Type B pancreatic cell (in vitro differentiated cells): ENCODE results near the gene RFX8. TPM values are rescaled to one million over a fixed set of nuclear protein-coding genes. Genes with fewer than 3 reads are reported as not detected.
"Not testable (repeated sequence)": the region's sequence is repeated elsewhere in the genome, so short reads cannot be mapped to it uniquely, and the experiment has no call there.

ENCODE experiments used
- DNase-seq: peaks from one replicate; pipeline ENCODE4 v3.0.0; 2021; ENCODE audit warnings: mixed read lengths; ENCODE audit not compliant: unreplicated experiment; ENCODE audit errors: extremely low spot score
- H3K27ac Mint-ChIP-seq: 2 replicates; pipeline ENCODE4 v1.8.0; 2021; ENCODE audit warnings: mild to moderate bottlenecking, mixed read lengths
- H3K27me3 Mint-ChIP-seq: 2 replicates; pipeline ENCODE4 v1.8.0; 2021; ENCODE audit warnings: mixed read lengths
- H3K36me3 Mint-ChIP-seq: 2 replicates; pipeline ENCODE4 v1.8.0; 2021; ENCODE audit warnings: mixed read lengths
- H3K4me1 Mint-ChIP-seq: one replicate; pipeline ENCODE4 v1.8.0; 2021; ENCODE audit warnings: mixed read lengths; ENCODE audit not compliant: unreplicated experiment
- H3K4me3 Mint-ChIP-seq: 2 replicates; pipeline ENCODE4 v1.8.0; 2021; ENCODE audit warnings: mild to moderate bottlenecking, mixed read lengths
- H3K9me3 Mint-ChIP-seq: 2 replicates; pipeline ENCODE4 v1.8.0; 2021; ENCODE audit warnings: mixed read lengths
- total RNA-seq: library from RNA; stranded (reverse); gene quantifications from 2 replicates; pipeline ENCODE4 v1.2.1, GENCODE V29; 2021; ENCODE audit warnings: low replicate concordance
- TF ChIP-seq, protein P1 (sequence below): fragments of 200-600 bp; sonication (generic); conservative IDR thresholded peaks from 2 replicates; pipeline ENCODE4 v1.5.0; 2021; ENCODE audit warnings: antibody characterized with exemption, mild to moderate bottlenecking

Gene RFX8
- total RNA-seq, 1 donor from 2014 or later, result 1.1 TPM

DNA sequence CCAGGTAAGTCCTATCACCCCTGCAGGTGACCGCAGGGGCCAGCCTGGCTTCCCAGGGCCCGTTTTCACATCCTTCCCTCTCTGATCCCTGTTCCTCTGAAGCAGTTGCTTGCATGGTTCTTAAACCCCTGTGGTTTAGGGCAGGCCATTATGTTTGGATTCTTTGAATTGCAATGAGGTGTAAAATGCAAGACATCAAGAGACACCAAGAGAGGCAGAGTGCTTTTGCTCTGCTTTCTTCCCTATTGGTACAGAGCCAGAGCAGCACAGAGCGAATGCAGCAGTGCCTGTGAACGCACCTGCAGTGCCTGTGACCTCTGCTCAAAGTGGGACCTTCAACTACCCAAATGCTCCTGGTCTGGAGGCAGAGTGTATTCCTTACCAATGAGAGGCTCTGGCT, 7.6 kb downstream of the RFX8 start:
- H3K4me3 Mint-ChIP-seq, result no peak overlapping the region
- no peak overlapping the region for H3K27ac Mint-ChIP-seq
- H3K36me3 Mint-ChIP-seq, result no peaks in the 10 kb centered on the region
- DNase-seq, result no peak
- H3K4me1 Mint-ChIP-seq, result peaks cover 11% of the 10 kb centered on the region
- TF ChIP-seq, protein P1, sequence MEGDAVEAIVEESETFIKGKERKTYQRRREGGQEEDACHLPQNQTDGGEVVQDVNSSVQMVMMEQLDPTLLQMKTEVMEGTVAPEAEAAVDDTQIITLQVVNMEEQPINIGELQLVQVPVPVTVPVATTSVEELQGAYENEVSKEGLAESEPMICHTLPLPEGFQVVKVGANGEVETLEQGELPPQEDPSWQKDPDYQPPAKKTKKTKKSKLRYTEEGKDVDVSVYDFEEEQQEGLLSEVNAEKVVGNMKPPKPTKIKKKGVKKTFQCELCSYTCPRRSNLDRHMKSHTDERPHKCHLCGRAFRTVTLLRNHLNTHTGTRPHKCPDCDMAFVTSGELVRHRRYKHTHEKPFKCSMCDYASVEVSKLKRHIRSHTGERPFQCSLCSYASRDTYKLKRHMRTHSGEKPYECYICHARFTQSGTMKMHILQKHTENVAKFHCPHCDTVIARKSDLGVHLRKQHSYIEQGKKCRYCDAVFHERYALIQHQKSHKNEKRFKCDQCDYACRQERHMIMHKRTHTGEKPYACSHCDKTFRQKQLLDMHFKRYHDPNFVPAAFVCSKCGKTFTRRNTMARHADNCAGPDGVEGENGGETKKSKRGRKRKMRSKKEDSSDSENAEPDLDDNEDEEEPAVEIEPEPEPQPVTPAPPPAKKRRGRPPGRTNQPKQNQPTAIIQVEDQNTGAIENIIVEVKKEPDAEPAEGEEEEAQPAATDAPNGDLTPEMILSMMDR, result no peak
- peaks cover 20% of the 10 kb centered on the region for H3K27me3 Mint-ChIP-seq
- H3K9me3 Mint-ChIP-seq, result no peaks in the 10 kb centered on the region

DNA sequence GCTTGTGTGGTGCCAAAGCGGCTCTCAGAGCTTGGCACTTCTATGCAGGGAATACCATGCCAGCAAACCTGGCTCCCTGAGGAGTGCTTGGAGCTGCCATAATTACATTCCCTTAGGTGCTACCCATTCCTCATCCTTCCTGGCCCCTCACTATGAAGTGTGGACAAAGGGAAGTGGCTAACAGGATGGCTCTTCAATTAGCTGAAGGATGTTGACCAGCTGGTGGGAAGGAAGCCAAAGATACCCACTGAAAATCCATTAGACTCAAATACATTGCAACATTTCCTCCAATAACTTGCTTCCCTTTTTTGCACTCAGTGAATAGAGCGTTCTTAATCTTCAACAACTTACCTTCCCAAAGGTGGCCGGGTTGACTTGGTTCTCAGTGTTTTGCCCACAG, 8.5 kb downstream of the RFX8 start:
- Mint-ChIP-seq H3K4me3 (no peak overlapping the region), H3K27me3 (peaks cover 19% of the 10 kb centered on the region), H3K27ac (no peak overlapping the region), H3K36me3 (no peaks in the 10 kb centered on the region), H3K9me3 (no peaks in the 10 kb centered on the region), H3K4me1 (peaks cover 11% of the 10 kb centered on the region)
- no peak for DNase-seq
- TF ChIP-seq, protein P1, result no peak

DNA sequence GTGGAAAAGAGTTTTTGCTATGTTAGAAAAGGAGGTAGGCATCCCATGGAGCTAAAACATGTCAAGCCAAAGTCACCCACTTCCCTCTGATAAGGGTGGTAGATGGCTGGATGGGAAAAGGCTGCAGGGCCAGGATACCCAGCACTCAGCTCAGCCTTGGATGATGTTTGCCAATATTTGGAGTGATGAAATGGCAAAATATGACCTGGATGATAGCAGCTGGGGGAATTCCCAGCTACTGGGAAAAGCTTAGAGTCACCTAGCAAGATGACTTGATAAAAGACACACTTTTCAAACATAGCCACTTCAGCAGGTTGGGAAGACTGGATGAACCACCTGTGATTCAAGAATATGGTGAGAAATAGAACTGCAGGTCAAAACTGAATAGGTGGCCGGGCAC, 10.1 kb downstream of the RFX8 start:
- H3K9me3 Mint-ChIP-seq, result no peaks in the 10 kb centered on the region
- no peaks in the 10 kb centered on the region for H3K36me3 Mint-ChIP-seq
- peaks cover 18% of the 10 kb centered on the region for H3K27me3 Mint-ChIP-seq
- H3K4me1 Mint-ChIP-seq, result peaks cover 11% of the 10 kb centered on the region
- TF ChIP-seq, protein P1, result no peak
- DNase-seq, result no peak
- no peak overlapping the region for H3K4me3 Mint-ChIP-seq
- H3K27ac Mint-ChIP-seq, result no peak overlapping the region

DNA sequence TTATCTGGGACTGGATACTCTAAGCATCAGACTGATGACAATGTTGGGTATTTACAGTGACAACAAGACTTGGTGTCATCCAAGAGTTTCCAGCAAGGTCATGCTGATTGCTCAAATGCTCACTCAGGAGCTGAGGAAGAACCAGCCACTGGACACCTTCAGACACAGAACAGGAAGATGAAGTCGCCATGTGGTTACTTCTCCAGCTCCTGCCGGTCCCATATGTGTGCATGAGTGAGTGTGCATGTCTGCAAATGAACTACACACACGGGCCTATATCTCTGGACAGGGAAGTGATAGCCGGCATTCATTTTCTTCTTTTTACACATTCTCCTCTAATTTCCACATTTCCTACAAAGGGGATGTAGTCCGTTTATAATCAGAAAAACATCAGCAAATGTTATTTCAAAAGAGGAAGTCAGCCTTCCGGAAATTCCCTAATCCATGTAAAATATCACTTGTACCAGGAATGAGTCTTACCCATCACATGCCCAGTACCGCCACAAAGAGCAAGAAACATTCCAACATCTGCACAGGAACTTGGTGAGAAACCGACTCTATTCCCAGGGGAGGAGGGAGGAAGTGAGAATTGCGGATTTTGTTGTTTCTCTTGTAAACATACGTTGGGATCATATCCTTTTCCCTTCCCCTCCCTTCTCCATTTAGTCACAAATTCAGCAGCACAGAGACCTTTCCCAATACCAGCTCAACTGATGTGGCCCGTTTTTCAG, 10.8 kb downstream of the RFX8 start:
- H3K27ac Mint-ChIP-seq, result no peak overlapping the region
- no peaks in the 10 kb centered on the region for H3K9me3 Mint-ChIP-seq
- no peaks in the 10 kb centered on the region for H3K36me3 Mint-ChIP-seq
- TF ChIP-seq, protein P1, result no peak
- peaks cover 16% of the 10 kb centered on the region for H3K27me3 Mint-ChIP-seq
- no peak for DNase-seq
- peaks cover 11% of the 10 kb centered on the region for H3K4me1 Mint-ChIP-seq
- no peak overlapping the region for H3K4me3 Mint-ChIP-seq

DNA sequence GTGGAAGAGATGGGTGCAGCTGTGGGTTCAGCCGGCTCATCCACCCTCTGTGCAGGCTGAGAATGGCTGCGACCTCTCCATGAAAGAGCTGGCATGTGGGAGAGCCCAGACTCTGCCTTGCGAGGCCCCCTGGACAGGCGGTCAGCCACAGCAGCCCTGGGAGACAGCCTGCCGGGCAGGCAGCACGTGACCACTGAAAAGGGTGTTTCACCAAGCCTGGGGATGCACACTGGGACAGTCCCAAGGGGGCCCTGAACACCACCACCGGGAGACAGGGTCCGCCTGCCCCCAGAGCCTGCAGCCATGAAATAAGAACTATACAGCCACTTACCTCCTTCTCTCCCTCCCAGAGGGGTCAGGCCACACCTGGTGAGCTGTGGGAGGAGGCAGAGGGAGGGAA, 11.5 kb downstream of the RFX8 start:
- no peaks in the 10 kb centered on the region for H3K9me3 Mint-ChIP-seq
- peaks cover 11% of the 10 kb centered on the region for H3K4me1 Mint-ChIP-seq
- no peaks in the 10 kb centered on the region for H3K36me3 Mint-ChIP-seq
- no peak overlapping the region for H3K4me3 Mint-ChIP-seq
- H3K27me3 Mint-ChIP-seq, result peaks cover 16% of the 10 kb centered on the region
- TF ChIP-seq, protein P1, result no peak
- H3K27ac Mint-ChIP-seq, result no peak overlapping the region
- no peak for DNase-seq

DNA sequence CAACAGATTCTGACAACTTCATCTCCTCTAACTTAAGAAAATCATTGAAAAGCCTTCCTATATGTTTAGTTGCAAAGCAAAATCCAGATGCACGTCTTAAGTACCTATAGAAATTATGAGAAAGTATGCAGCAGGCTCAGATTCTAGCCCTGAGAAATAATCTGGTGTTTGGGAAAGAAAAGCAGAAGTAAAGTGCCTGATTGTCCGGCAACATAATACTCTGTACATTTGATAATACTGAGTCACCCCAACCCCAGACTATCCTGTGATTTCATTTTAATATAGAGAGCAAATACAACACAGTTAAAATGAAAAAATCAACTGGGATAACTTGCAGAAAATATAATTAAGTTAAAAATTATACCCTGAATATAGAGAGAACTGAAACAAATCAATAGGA, 13.5 kb downstream of the RFX8 start:
- Mint-ChIP-seq H3K27me3 (peaks cover 20% of the 10 kb centered on the region), H3K36me3 (no peaks in the 10 kb centered on the region), H3K4me3 (no peak overlapping the region), H3K4me1 (peaks cover 6% of the 10 kb centered on the region), H3K27ac (no peak overlapping the region), H3K9me3 (no peaks in the 10 kb centered on the region)
- no peak for DNase-seq
- TF ChIP-seq, protein P1, result no peak

DNA sequence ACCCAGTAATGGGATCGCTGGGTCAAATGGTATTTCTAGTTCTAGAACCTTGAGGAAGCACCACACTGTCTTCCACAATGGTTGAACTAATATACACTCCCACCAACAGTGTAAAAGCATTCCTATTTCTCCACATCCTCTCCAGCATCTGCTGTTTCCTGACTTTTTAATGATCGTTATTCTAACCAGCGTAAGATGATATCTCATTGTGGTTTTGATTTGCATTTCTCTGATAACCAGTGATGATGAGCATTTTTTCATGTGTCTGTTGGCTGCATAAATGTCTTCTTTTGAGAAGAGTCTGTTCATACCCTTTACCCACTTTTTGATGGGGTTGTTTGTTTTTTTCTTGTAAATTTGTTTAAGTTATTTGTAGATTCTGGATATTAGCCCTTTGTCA, 20.5 kb downstream of the RFX8 start:
- DNase-seq, H3K36me3 Mint-ChIP-seq, H3K27me3 Mint-ChIP-seq, H3K27ac Mint-ChIP-seq, H3K9me3 Mint-ChIP-seq, H3K4me1 Mint-ChIP-seq, H3K4me3 Mint-ChIP-seq: not testable (repeated sequence)
